ENCODE results near the gene PLEKHG5.
A peak's percentile ranks its signal among the peaks of the same experiment; 100 is the strongest.
"Not testable (repeated sequence)": the region's sequence is repeated elsewhere in the genome, so short reads cannot be mapped to it uniquely, and the experiment has no call there.

The PLEKHG5 gene

DNA sequence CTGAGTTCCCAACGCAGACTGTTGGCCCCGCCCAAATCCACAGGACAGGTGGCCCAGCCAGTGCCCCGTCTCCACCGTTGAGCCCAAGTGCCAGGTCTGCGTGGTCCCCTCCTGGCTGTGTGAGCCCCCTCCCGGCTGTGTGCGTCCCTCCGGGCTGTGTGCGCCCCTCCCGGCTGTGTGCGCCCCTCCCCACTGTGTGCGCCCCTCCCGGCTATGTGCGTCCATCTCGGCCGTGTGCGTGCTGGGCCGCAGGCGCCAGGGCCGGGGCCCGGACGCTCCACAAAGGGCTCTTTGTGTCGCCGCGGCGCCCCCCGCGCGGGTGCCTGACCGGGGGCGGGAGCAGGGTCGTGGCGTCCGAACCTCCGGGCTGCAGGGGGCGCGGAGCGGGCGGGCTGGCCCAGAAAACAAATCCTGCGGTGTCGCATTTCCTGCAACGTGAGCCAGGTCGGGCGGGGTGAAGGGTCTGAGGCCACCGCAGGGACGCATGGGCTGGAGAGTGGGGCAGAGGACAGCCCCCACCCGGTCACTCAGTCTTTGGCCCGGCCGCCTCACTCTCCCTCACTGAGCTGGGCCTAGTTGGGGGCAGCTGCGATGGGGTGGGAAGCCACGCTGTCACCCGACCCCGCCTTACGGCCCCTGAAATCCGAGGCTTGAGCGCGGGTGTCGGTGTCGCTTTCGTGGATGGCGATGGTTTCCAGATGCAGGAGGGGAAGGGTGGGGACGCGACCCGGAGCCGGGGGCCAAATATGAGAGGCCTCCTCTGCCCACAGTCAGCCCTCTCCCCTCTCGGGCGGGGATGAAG is 44.2 kb downstream of the PLEKHG5 start:
- peaks cover 10% of the 10 kb centered on the region for H3K4me1 Mint-ChIP-seq
- peaks cover 37% of the 10 kb centered on the region for H3K27me3 Mint-ChIP-seq
- ATAC-seq (no peak), DNase-seq (no peak)
- no peak overlapping the region for H3K27ac Mint-ChIP-seq
- H3K4me3 Mint-ChIP-seq, result no peak overlapping the region
- no peaks in the 10 kb centered on the region for H3K36me3 Mint-ChIP-seq (ENCODE audit: low read depth)
- H3K9me3 Mint-ChIP-seq, result no peaks in the 10 kb centered on the region

- no peak for ATAC-seq
- no peak overlapping the region for H3K4me3 Mint-ChIP-seq
- no peak for DNase-seq
- H3K4me1 Mint-ChIP-seq, result peaks cover 10% of the 10 kb centered on the region
- no peak overlapping the region for H3K27ac Mint-ChIP-seq
- peaks cover 42% of the 10 kb centered on the region for H3K27me3 Mint-ChIP-seq
- no peaks in the 10 kb centered on the region for H3K36me3 Mint-ChIP-seq (ENCODE audit: low read depth)
- no peaks in the 10 kb centered on the region for H3K9me3 Mint-ChIP-seq
Observed at GRCh38 chr1:6446665-6447015, 44.8 kb downstream of the PLEKHG5 start.

- H3K27ac Mint-ChIP-seq; H3K9me3 Mint-ChIP-seq; H3K4me3 Mint-ChIP-seq; DNase-seq; H3K36me3 Mint-ChIP-seq (ENCODE audit: low read depth); ATAC-seq: not testable (repeated sequence)
- peaks cover 12% of the 10 kb centered on the region for H3K4me1 Mint-ChIP-seq
- peaks cover 46% of the 10 kb centered on the region for H3K27me3 Mint-ChIP-seq
Observed at GRCh38 chr1:6445929-6446328, 45.5 kb downstream of the PLEKHG5 start.

- H3K27me3 Mint-ChIP-seq, result peaks cover 40% of the 10 kb centered on the region
- H3K4me3 Mint-ChIP-seq, result no peak overlapping the region
- peaks cover 13% of the 10 kb centered on the region for H3K4me1 Mint-ChIP-seq
- no peaks in the 10 kb centered on the region for H3K36me3 Mint-ChIP-seq (ENCODE audit: low read depth)
- no peaks in the 10 kb centered on the region for H3K9me3 Mint-ChIP-seq
- peak; percentile 13 for ATAC-seq
- DNase-seq, result peak; percentile 47
- no peak overlapping the region for H3K27ac Mint-ChIP-seq
Observed at GRCh38 chr1:6445062-6445763, 46.3 kb downstream of the PLEKHG5 start.

DNA sequence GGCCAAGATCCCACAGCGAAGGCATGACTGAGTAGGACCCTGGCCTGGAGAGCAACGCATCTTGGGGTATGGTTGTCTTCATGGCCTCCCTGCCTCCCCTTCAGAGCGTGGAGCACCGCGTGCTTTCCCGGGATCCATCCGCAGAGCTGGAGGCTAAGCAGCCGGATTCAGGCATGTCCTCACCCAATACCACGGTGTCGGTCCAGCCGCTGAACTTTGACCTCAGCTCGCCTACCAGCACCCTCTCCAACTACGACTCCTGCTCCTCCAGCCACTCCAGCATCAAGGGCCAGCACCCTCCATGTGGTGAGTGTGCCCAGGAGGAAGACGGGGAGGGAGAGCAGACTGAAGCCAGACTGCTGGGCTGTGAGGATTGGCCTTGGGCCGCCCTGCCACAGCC is 47.1 kb downstream of the PLEKHG5 start:
- H3K27ac Mint-ChIP-seq, result no peak overlapping the region
- H3K4me3 Mint-ChIP-seq, result no peak overlapping the region
- no peaks in the 10 kb centered on the region for H3K36me3 Mint-ChIP-seq (ENCODE audit: low read depth)
- H3K9me3 Mint-ChIP-seq, result no peaks in the 10 kb centered on the region
- peaks cover 36% of the 10 kb centered on the region for H3K27me3 Mint-ChIP-seq
- H3K4me1 Mint-ChIP-seq, result peaks cover 11% of the 10 kb centered on the region
- DNase-seq (no peak), ATAC-seq (no peak)

GRCh38 chr1:6443339-6444115 is 47.9 kb downstream of the PLEKHG5 start:
- ATAC-seq (no peak), DNase-seq (no peak)
- H3K4me1 Mint-ChIP-seq, result peaks cover 8% of the 10 kb centered on the region
- no peak overlapping the region for H3K27ac Mint-ChIP-seq
- H3K36me3 Mint-ChIP-seq (ENCODE audit: low read depth), result no peaks in the 10 kb centered on the region
- peaks cover 38% of the 10 kb centered on the region for H3K27me3 Mint-ChIP-seq
- H3K4me3 Mint-ChIP-seq, result no peak overlapping the region
- no peaks in the 10 kb centered on the region for H3K9me3 Mint-ChIP-seq

GRCh38 chr1:6441586-6441985 is 49.9 kb downstream of the PLEKHG5 start:
- Mint-ChIP-seq H3K4me3 (no peak overlapping the region), H3K4me1 (peaks cover 7% of the 10 kb centered on the region), H3K27me3 (peaks cover 47% of the 10 kb centered on the region), H3K36me3 (ENCODE audit: low read depth) (no peaks in the 10 kb centered on the region), H3K9me3 (no peaks in the 10 kb centered on the region), H3K27ac (no peak overlapping the region)
- DNase-seq, result no peak
- ATAC-seq, result no peak

GRCh38 chr1:6440198-6441126 is 51.0 kb downstream of the PLEKHG5 start:
- Mint-ChIP-seq H3K27ac (no peak overlapping the region), H3K36me3 (ENCODE audit: low read depth) (no peaks in the 10 kb centered on the region), H3K4me3 (no peak overlapping the region), H3K9me3 (no peaks in the 10 kb centered on the region), H3K4me1 (peaks cover 7% of the 10 kb centered on the region), H3K27me3 (peaks cover 40% of the 10 kb centered on the region)
- peak; percentile 76 for ATAC-seq
- DNase-seq, result peak; percentile 77

DNA sequence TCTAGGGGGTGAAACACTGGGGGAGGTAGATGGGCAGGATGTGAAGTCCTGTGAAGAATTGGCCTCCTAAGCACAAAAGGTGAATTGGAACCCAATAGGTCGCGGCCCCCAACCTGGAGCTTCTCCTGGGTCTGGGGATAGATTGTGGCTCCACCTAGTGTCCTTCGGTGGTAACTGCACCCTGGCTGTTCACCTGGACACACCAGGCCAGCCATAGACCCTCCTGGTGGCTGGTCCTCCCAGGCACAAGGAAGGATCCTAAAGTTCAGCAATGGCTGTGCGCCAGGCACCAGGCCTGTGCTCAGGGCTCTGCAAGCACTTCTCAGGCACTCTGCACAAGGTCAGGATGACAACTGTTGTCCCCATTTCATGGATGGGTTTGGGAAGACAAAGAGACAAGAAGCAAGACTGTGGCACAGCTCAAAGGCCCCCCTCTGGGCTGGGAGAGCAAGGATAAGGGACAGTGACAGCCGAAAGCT is 53.4 kb downstream of the PLEKHG5 start:
- Mint-ChIP-seq H3K27me3 (peaks cover 37% of the 10 kb centered on the region), H3K9me3 (no peaks in the 10 kb centered on the region), H3K4me3 (no peak overlapping the region), H3K36me3 (ENCODE audit: low read depth) (no peaks in the 10 kb centered on the region), H3K4me1 (peaks cover 7% of the 10 kb centered on the region), H3K27ac (no peak overlapping the region)
- ATAC-seq (peak; percentile 63), DNase-seq (peak; percentile 73)

- not testable (repeated sequence) for DNase-seq; H3K27ac Mint-ChIP-seq; ATAC-seq; H3K9me3 Mint-ChIP-seq; H3K36me3 Mint-ChIP-seq (ENCODE audit: low read depth); H3K4me1 Mint-ChIP-seq; H3K4me3 Mint-ChIP-seq
- H3K27me3 Mint-ChIP-seq, result peaks cover 36% of the 10 kb centered on the region
Observed at GRCh38 chr1:6437012-6437700, 54.3 kb downstream of the PLEKHG5 start.

- not testable (repeated sequence) for ATAC-seq
Observed at GRCh38 chr1:6436277-6436676, 55.2 kb downstream of the PLEKHG5 start.

GRCh38 chr1:6435547-6435946 is 55.9 kb downstream of the PLEKHG5 start:
- DNase-seq (no peak), ATAC-seq (no peak)
- no peaks in the 10 kb centered on the region for H3K9me3 Mint-ChIP-seq
- no peak overlapping the region for H3K27ac Mint-ChIP-seq
- H3K36me3 Mint-ChIP-seq (ENCODE audit: low read depth), result no peaks in the 10 kb centered on the region
- H3K4me3 Mint-ChIP-seq, result no peak overlapping the region
- H3K27me3 Mint-ChIP-seq, result peaks cover 26% of the 10 kb centered on the region
- H3K4me1 Mint-ChIP-seq, result peaks cover 5% of the 10 kb centered on the region

More at GRCh38 chr1:6436277-6436676, 55.2 kb downstream of the PLEKHG5 start:
- not testable (repeated sequence) for H3K27ac Mint-ChIP-seq; DNase-seq; H3K4me1 Mint-ChIP-seq; H3K36me3 Mint-ChIP-seq (ENCODE audit: low read depth); H3K4me3 Mint-ChIP-seq; H3K9me3 Mint-ChIP-seq
- peaks cover 28% of the 10 kb centered on the region for H3K27me3 Mint-ChIP-seq

DNA sequence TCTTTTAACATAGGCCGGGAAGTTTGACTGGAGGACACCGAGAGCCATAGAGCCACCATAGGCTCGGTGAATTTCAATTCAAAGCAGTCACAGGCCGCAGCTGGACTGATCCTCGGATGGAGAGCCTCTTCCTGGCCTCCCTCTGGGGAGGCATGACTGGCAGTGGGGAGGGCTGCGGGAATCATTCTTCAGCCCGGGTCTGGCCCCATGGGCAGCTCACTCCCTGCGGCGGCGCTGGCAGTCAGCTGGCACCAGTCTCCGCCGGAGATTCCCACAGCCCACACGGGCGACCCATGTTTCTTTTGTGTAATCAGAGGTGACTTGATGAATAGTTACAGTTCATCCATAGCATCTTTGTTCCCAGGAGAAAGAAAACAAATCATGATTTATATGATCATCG is 56.3 kb downstream of the PLEKHG5 start:
- peaks cover 29% of the 10 kb centered on the region for H3K27me3 Mint-ChIP-seq
- H3K27ac Mint-ChIP-seq, result no peak overlapping the region
- ATAC-seq (no peak), DNase-seq (no peak)
- no peak overlapping the region for H3K4me3 Mint-ChIP-seq
- peaks cover 5% of the 10 kb centered on the region for H3K4me1 Mint-ChIP-seq
- no peaks in the 10 kb centered on the region for H3K36me3 Mint-ChIP-seq (ENCODE audit: low read depth)
- no peaks in the 10 kb centered on the region for H3K9me3 Mint-ChIP-seq

All from activated naive CD8-positive, alpha-beta T cell treated with anti-CD3 and anti-CD28 coated beads, Interleukin-2, amount 50 U/mL, for 24 hours (primary cell).